ENCODE data around the gene DPT.
"Not testable (repeated sequence)": the region's sequence is repeated elsewhere in the genome, so short reads cannot be mapped to it uniquely, and the experiment has no call there.

The DPT gene

DNA sequence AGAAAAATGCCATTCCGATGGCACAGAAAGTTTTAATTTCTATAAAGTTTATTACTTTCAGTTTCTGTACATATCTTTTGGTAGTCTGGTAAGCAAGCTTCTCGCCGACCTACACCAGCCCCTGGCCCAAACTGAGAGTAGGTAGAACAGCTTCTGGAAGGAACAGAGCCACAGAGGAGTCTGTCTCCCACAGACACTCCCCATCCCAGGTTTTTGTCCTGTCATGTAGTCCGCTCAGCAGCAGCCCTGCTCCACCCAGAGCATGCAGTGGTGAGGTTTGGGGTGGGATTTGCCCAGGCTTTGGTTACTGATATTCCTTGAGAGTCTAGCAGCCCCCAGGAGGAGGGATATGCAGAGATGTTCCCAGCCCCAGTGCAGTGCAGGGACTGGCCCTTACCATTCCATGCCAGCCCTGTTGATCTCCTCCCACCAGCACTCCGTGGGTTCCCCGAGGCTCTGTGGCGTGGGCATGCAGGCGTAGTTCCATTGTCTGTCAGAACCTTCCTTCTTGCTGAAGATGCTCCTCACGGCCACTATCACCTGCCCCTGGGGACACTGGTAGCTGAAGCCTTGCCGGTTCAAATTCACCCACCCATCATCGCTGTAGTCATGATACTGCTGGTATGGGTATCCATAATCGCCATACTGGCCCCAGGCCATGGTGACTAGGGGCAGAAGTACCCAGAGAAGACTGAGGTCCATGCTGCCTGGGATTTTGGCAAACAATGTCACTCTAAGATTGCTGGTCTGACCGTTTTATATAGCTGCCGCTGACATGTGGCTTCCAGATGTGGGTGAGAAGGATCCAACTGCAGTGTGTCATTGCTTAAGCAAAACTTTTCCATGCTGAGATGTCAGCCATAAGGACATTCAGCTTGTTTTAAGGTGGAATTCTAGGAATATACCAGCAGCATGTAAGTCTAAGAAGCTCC, at the start of gene DPT:
Gene DPT (minus strand): TSS at position 734 of the 932 bp plus-strand sequence. CDS start 32 bp downstream, at position 702.
- no peak for DNase-seq (ENCODE audit: low read depth)

DNA sequence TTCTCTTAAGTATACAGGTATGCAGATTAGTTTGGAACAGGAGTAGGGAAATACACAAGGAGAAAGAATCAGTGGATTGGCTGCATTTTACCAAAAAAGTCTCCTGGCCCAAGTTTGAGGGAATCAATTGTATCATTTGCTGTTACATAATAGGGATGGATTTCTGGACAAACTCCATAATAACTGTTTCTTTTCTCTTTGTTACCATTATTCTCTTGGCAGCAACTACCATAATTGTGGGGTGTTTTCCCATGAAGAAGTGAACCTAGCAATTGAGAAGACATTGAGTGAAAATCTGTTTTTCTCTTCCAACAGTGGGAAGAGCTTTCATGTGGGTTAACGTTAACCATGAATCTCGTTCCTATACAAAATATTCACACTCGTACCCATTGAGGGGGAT, 46.4 kb upstream of the DPT start:
- DNase-seq (ENCODE audit: low read depth), result no peak

DNA sequence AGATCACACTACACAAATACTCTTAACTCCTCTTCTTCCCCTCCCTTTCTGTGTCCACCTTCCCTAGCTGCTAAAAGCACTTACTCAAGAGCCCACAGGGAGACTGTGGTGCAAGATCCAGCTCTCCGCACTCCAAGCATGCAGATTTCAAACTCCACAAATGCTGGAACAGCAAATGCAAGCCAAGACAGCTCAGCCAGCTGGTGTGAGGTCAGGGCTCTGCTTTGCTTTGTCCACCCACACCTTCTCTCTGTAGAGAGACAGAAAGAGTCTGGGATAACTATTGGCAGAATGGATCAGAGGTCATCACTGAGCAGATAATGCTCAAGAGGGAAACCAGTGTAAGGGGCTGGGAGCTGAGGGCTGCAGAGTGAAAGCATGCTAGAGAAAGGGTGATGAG, 45.2 kb upstream of the DPT start:
- peak; percentile 55 for DNase-seq (ENCODE audit: low read depth)

DNA sequence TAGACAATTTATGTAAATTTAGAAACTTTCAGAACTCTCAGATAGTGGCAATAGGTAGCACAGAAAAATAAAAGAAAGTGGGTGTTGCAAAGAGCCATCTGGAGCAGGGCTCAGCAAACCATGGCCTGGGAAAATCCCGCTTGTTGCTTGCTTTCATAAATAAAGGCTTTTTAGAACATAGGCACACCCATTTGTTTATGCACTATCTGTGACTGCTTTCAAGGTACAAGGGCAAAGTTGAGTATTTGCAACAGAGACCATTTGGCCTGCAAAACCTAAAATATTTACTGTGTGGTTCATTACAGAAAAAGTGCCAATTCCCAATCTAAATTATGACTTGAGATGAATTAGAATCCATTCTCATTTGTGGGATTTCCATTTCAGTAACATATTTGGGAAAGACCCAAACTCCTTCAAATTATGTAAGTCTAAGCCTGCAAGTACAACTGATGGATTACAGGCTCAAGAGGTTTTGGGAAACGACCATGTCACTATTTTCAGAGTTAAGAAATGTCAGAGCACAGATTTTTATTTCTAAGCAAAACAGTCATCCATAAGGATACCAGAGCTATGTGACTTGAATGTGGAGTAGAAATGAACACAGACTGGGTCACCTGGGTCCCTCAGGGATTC, 43.5 kb upstream of the DPT start:
- no peak for DNase-seq (ENCODE audit: low read depth)

DNA sequence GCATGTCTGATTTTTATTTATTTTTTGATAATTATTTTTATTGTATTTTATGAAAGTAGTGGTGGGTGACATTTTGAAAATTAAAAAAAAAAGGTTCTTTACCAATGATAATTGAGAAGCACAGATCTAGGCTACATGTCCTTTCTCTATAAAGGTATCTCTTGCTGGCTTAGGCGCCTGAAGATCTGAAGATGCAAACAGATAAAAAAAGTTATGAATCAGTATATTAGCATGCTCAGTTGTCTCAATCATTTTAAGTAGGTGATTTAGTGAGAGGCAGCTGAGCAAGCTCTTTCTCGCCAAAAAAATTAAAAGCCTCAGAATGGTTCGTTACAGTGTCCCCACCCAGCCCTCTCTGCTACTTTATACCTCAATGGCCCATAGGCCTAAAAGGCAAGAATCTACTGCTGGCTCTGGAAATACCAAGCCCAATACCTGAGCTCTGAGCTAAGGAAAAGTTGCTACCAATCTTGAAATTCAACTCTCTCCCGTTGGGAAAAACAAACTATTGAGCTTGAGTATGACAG, 42.2 kb upstream of the DPT start:
- no peak for DNase-seq (ENCODE audit: low read depth)

DNA sequence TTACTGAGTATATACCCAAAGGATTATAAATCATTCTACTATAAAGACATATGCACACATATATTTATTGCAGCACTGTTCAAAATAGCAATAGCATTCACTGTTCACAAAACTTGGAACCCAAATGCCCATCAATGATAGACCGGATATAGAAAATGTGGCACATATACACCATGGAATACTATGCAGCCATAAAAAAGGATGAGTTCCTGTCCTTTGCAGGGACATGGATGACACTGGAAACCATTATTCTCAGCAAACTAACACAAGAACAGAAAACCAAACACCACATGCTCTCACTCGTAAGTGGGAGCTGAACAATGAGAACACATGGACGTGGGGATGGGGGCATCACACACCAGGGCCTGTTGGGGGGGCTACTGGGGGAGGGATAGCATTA, 40.9 kb upstream of the DPT start:
- DNase-seq (ENCODE audit: low read depth), result not testable (repeated sequence)

DNA sequence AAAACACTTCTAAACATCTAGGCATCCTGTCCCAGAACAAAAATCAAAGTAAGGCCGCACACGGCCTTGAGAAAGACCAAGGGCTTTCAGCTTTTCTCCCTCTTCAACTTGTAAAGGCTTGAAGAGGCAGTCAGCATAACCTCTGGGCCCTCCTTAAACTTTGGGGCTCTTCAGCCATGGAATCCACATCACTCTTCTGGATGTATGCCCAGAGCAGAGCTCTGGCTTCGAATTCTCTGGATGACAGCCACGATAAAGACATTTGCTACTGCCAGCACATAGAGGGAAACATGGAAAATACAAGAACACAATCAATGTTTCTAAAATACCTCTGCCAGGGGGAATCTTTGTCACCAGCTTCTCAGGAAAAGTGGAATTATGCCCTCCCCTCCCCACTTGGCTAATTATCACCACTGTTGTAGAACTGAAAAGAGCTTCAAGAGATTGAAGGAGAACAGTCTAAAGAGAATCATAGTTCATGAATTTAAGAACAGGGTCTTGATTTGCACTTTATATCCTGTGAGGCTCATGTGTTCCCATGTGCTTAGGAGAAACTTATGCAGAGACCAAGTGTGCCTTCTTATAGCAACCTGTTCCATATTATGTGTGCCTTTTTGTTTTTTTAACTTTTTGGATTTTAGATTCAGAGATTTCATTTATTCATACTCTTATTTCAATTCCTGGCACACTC, 39.0 kb upstream of the DPT start:
- no peak for DNase-seq (ENCODE audit: low read depth)

DNA sequence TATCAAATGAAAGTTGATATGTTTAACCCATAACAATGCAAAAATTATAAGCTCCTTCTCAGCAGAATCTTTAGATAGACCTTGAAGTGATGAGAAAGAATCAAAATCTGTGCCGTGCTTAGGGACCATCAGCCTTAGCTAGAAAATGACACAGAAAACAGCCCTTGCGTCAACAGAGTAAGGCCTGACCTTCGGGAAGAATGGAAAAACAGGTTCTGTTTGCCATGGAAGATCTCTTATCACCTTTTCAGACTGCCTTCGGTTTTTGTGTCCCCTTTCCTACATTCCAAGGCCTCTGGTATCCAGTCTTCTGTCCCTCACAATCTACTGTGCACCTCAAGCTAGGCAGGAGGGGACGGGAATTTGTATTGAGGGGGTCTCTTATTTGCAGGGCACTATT, 37.6 kb upstream of the DPT start:
- DNase-seq (ENCODE audit: low read depth), result no peak

DNA sequence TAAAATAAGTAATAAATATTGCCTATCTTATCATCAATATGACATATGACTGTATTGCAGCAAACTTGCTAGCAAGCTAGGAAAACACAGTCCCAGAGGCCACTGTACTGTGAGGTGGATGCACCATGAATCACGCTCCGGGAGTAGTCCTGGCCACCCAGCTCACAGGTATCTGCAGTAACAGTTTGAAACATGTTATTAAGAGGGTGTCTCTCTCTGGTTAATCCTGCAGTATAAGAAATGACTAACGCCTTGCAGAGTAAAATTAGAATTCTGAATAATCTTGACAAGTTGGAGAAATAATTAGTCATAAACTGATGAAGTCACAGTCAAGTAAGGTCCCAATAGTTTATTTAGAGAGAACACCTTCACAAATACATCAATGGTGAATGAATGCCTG, 34.0 kb upstream of the DPT start:
- no peak for DNase-seq (ENCODE audit: low read depth)

DNA sequence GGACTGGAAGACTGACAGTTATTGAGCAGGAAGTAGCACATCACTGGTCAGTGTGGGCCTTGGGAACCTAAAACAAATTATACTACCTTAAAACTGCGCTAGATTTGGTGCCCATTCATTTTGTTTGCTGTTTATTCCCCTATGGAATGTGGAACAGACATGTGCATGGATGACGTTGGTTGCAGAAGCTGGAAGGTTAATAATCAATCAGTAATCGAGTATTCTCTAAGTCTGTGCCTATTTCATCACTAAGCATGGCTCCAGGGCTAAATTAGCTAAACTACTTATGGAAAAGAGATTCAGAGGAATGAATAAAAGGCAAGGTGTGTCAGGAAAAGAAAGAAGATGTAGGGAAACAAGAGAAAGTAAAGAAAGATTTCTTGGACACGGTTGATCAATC, 33.5 kb upstream of the DPT start:
- no peak for DNase-seq (ENCODE audit: low read depth)

DNA sequence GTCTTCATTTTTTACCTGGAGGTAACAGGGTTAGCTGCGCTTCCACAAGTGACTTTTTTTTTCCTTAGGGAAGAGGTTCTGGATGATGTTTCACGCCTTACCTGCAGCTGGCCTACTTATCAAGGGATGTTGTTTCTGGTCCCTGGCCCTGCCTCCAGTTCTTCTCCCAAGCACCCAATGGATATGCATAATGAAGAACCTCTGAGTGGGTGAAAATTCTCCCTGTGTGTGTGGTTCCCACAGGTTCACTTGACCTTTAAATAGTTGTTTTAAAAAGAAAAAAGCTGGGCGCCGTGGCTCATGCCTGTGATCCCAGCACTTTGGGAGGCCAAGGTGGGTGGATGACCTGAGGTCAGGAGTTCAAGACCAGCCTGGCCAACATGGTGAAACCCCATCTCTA, 31.8 kb upstream of the DPT start:
- DNase-seq (ENCODE audit: low read depth), result no peak

DNA sequence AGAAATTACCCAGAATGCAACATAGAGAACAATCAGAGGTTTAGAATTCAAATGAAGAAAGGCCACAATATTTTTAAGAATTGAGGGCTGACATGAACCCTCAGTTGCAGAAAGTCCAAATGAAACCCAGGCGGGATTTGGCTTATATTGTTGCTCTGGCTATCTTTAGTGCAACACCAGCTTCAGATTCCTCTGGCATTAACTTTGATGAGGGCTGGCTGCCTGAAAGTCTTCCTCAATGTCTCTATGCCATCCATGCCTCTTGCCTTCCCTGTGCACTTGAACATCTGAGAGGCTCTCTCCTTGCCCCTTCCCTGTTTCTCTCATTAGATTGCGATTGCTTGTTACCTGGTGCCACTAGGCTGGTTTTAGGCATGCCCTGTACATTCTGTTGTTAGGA, 31.2 kb upstream of the DPT start:
- no peak for DNase-seq (ENCODE audit: low read depth)

DNA sequence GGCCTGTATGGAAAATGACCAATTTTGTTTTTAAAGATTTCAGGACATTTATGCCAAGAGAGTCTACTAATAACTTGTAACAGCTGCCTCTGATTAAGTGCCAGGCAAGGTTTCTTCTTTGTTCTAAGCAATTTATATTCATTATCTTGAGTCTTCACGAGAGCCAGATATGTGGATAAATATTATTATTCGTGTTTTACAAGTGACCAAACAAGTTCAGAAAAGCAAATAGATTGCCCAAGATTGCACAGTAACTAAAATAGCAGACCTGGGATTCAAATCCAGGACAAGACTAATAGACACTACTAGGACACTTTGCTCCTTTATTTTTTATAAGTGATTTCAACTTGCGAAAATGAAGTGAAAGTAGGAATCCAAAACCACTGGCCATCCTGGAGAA, 30.1 kb upstream of the DPT start:
- no peak for DNase-seq (ENCODE audit: low read depth)

DNA sequence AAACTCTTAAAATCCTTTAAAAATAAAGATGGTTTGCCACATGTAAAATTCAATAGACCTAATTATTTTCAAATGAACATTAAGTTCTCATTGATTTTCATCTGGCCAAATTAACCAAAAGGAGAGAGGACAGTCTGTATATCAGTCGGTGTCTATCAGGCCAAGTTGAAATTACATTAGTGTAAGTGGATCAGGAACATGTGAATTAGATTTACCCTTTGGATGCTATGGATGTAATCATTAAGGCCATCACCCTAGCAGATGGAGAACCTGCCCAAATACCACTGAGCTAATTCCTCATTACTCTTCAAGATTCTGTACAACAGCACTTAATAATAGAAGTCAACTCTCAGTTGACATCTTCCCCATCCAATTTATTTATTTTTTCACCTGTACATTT, 29.5 kb upstream of the DPT start:
- DNase-seq (ENCODE audit: low read depth), result no peak

DNA sequence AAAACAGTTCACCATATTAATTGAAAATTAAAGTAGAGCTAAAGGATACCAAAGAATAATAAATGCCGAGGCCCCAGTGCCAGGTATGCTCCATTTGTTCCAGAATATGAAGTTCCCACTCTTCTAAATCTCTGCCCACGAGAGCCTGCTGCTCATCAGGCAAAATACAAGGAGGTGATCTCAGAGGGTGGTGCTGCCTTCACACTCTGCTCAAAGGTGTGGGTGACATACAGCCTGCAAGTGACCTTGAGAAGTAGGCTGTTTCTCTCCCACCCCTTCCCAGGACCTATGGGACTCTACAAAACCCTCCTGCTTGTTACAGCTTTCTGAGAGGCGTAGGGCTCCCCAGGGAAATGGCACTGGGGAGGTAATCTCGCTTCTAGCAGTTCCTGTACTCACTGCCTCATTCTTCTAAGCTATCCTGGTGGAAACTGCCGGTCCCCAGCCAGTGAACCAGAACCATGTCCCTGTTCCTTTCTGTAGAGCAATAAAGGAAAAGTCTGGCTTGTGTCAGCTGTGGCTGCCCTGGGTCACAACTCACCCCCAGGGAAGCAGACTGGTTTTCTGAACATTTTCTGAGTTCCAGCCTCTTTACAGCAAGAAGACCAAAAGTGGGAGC, 26.9 kb upstream of the DPT start:
- no peak for DNase-seq (ENCODE audit: low read depth)

DNA sequence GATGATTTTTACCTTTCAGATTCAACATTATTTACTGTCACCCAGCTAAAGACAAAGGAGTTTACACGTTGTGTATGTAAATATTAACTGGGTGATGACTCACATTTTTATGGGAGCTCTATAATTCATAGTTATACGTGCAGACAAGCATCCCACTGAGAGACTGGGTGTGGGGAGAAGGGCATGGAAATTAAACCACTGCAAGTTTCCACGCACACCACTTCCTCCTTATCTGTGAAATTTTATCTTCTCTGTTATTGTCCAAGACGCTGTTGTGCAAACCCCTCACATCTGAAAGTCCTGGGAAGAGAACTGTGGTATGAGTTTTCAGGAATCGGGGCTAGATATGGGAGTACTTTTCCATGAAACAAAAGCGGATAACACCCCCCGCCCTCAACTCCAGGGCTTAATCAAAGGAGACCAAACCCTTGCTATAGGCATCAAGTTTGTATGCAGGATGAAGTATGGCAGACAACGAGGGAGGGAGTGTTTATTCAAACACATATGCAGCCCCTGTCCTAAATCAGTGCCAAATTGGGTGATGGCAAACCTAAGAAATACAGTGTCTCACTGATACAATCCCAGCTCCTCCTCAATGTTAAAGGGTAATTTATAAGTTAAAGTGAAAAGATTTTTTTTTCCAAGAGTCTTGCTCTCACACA, 23.3 kb upstream of the DPT start:
- peak; percentile 86 for DNase-seq (ENCODE audit: low read depth)

DNA sequence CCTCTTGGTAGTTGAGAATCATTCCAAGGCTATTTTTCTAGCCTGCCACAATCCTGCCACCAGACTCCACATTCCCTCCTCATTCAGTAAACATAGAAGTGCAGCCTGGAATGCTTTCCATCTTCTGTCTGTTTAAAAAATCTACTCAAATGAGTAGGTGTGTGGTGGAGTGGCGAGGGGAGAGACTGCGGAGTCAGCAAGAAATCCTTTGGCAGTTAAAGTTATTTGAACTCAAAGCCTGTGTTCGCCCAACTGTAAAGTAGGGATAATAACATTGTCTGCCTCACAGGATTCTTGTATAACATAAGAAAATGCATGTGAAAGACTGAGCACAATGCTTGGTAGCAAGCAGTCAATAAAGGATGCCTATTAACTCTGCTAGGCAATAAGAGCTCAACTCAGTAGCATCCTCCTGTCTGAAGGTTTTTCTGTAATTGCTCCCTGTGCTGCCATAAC, 22.2 kb upstream of the DPT start:
- DNase-seq (ENCODE audit: low read depth), result peak; percentile 47

DNA sequence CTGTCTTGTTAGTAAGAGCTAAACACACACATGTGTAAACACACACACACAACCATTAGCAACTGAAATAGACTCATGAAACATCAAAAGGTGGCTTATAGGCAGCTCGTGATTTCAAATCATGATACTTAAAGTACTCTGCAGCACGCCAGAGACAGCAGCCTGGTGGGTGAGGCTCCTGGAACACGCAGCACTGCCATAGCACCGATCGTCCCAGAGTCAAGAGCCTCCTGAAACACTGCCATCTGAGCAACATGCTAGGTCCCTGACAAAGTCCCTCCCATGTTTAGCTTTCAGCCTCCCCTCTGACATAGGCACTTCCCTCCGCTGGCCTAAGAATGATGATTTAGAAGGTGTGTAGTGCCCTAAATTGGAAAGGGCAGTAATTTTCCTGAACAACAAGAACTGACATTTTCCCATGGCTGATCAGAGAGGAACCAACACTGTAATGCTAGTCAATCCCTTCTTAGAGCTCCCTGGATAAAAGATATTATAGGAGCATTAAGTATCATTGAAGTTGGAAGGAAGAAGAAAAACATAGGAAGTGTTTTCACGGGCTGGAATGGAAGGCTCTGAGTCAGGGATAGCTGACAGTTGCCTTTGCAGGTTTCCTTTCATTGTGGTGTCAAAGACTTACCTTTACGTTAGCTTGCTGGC, 14.1 kb upstream of the DPT start:
- no peak for DNase-seq (ENCODE audit: low read depth)

DNA sequence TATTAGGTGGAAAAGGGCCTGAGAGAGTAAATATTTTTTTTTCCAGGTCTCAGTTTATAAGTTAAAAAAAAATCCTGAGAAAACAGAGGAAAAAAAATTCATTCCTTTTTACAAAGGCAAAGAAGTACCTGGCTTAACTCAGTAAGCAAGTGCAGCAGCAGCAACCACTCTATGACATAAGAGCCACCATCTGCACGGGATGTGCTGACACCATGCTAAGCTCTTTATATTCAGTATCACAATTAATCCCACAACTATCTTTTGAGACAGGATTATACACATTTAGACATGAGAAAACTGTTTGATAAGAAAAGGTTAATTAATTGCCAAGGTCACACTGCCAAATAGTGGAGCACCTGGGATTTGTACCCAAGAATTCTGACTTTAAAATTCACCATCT, 13.4 kb upstream of the DPT start:
- DNase-seq (ENCODE audit: low read depth), result no peak

DNA sequence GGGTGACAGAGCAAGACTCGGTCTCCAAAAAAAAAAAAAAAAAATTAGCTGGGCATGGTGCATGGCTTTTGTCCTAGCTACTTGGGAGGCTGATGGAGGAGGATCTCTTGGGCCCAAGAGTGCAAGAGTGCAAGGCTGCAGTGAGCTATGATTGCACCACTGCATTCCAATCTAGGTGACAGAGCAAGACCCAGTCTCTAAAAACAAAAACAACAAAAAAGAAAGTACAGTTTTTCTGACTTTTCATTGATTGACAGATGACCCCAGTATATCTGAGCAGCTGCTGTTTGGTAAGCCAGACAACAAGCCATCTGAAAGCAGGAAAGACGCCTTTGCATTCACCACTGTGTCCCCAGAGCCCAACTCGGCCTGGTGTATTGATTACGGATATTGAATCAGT, 10.9 kb upstream of the DPT start:
- peak; percentile 6 for DNase-seq (ENCODE audit: low read depth)

DNA sequence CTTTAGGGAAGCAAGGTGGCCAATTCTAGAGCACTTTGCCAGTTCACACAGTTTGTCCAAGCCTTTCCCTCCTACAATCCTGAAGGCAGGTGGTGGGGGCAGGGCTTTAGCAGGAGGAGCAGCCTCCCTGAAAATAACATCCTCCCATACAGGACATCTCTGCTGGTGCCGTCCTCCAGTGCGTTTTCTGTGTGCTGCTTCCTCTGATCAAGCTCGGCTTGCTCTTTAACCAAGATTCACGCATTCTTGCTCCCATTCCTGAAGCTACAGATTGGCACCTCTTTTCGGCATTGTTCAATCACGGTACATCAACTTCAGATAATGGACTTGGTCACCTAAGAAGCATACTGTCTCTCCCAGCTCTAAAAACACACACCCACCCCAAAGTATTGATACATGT, 7.5 kb upstream of the DPT start:
- no peak for DNase-seq (ENCODE audit: low read depth)

Data from amniotic epithelial cell (primary cell).